Tibial artery (tissue), 4 donors: ENCODE data around the gene ARSB.

Experiments used
- DNase-seq, 2 donors: peaks; one replicate each; pipeline ENCODE4 v3.0.0-alpha.2; 2019
- H3K27ac ChIP-seq, 2 donors: fragments of 200-600 bp; sonication (generic) in 1 of 2; 1 replicate in 1 of 2; 2 replicates in 1 of 2; pipeline ENCODE4 v1.5.1; 2018 to 2019; ENCODE audit warnings: mild to moderate bottlenecking in 1 of 2
- H3K27me3 ChIP-seq, 2 donors: fragments of 200-600 bp; sonication (generic) in 1 of 2; one replicate each; pipeline versions ENCODE4 v1.5.1 to v1.6.0; 2016 to 2019
- H3K36me3 ChIP-seq, 3 donors: fragments of 200-600 bp; sonication (generic) in 2 of 3; one replicate each; pipeline ENCODE4 v1.5.1; 2016 to 2019; ENCODE audit warnings: mild to moderate bottlenecking in 2 of 3
- H3K4me1 ChIP-seq, 4 donors: fragments of 200-600 bp; sonication (generic) in 2 of 4; 1 replicate in 3 of 4; 2 replicates in 1 of 4; pipeline ENCODE4 v1.5.1; 2016 to 2019
- H3K4me3 ChIP-seq, 2 donors: fragments of 200-600 bp; sonication (generic) in 1 of 2; 1 replicate in 1 of 2; 2 replicates in 1 of 2; pipeline ENCODE4 v1.5.1; 2018 to 2019; ENCODE audit warnings: mild to moderate bottlenecking in 2 of 2
- H3K9me3 ChIP-seq, 3 donors: fragments of 200-600 bp; sonication (generic) in 1 of 3; one replicate each; pipeline ENCODE4 v1.5.1; 2016 to 2019
- CTCF ChIP-seq, 2 experiments: fragments of 200-600 bp in 1 of 2; fragments of 450-650 bp in 1 of 2; IDR thresholded peaks; one replicate each; pipeline ENCODE4 v1.5.1; 2017 to 2019; ENCODE audit warnings: antibody characterized with exemption in 2 of 2, mild to moderate bottlenecking in 1 of 2, moderate library complexity in 1 of 2
- intact Hi-C: fragments of 100-400 bp; cut with DNase I; formaldehyde crosslinking; loops from one replicate; pipeline ENCODE4 v1.15.0; 2023; ENCODE audit warnings: low total_unique reads

The ARSB gene

GRCh38 chr5:78903353-78903752 lies 81.8 kb downstream of the ARSB start:
- TF ChIP-seq CTCF (IDR thresholded peaks at IDR 0.05): no peak
- no peaks in the 10 kb centered on the region for H3K27me3 ChIP-seq
- intact Hi-C loops: loop anchor here (10.0 kb wide), 1 partner anchor 249 kb away; no protein-coding TSS in a partner anchor

GRCh38 chr5:78899922-78900362 lies 85.2 kb downstream of the ARSB start:
- Histone ChIP-seq H3K36me3 (no peaks in the 10 kb centered on the region), H3K27me3 (no peaks in the 10 kb centered on the region), H3K4me1 (no peaks in the 10 kb centered on the region), H3K27ac (no peak overlapping the region), H3K4me3 (no peak overlapping the region), H3K9me3 (peaks cover 0 to 11% (median 5%) of the 10 kb centered on the region in 3 donors)
- peak in 1 of 2 experiments; percentile 25 for TF ChIP-seq CTCF (IDR thresholded peaks at IDR 0.05)
- no peak for DNase-seq
- intact Hi-C loops: loop anchor here (10.0 kb wide), 1 partner anchor 245 kb away; no protein-coding TSS in a partner anchor

More at GRCh38 chr5:78903353-78903752, 81.8 kb downstream of the ARSB start:
- Histone ChIP-seq H3K4me1 (peaks cover 0 to 31% (median 11%) of the 10 kb centered on the region in 4 donors), H3K36me3 (no peaks in the 10 kb centered on the region), H3K4me3 (no peak overlapping the region), H3K27ac (no peak overlapping the region), H3K9me3 (peaks cover 0 to 11% (median 5%) of the 10 kb centered on the region in 3 donors)
- no peak for DNase-seq

GRCh38 chr5:78896132-78896531 lies 89.0 kb downstream of the ARSB start:
- intact Hi-C loops: no loop called here
- no peak for TF ChIP-seq CTCF (IDR thresholded peaks at IDR 0.05)
- no peak for DNase-seq
- Histone ChIP-seq H3K27ac (no peak overlapping the region), H3K4me1 (no peaks in the 10 kb centered on the region), H3K9me3 (peaks cover 0 to 11% (median 5%) of the 10 kb centered on the region in 3 donors), H3K4me3 (no peak overlapping the region), H3K36me3 (no peaks in the 10 kb centered on the region), H3K27me3 (no peaks in the 10 kb centered on the region)

- H3K27ac ChIP-seq: no peak overlapping the region
- no peaks in the 10 kb centered on the region for H3K27me3 ChIP-seq
- H3K4me1 ChIP-seq: no peaks in the 10 kb centered on the region
- TF ChIP-seq CTCF (IDR thresholded peaks at IDR 0.05): no peak
- H3K36me3 ChIP-seq: no peaks in the 10 kb centered on the region
- intact Hi-C loops: no loop called here
- peaks cover 0 to 11% (median 5%) of the 10 kb centered on the region in 3 donors for H3K9me3 ChIP-seq
- no peak for DNase-seq
- H3K4me3 ChIP-seq: no peak overlapping the region
Measured at GRCh38 chr5:78895616-78896015, 89.5 kb downstream of the ARSB start.

GRCh38 chr5:78893940-78894677 lies 91.0 kb downstream of the ARSB start:
- intact Hi-C loops: no loop called here
- peaks cover 0 to 5% (median 3%) of the 10 kb centered on the region in 3 donors for H3K9me3 ChIP-seq
- no peaks in the 10 kb centered on the region for H3K36me3 ChIP-seq
- no peaks in the 10 kb centered on the region for H3K27me3 ChIP-seq
- TF ChIP-seq CTCF (IDR thresholded peaks at IDR 0.05): no peak
- no peak overlapping the region for H3K27ac ChIP-seq
- no peak for DNase-seq
- peaks cover 0 to 8% (median 0%) of the 10 kb centered on the region in 4 donors for H3K4me1 ChIP-seq
- no peak overlapping the region for H3K4me3 ChIP-seq
